GM21447 (cell line): ENCODE data around the gene GSTM4.
A peak's percentile ranks its signal among the peaks of the same experiment; 100 is the strongest.
"Not testable (repeated sequence)": the region's sequence is repeated elsewhere in the genome, so short reads cannot be mapped to it uniquely, and the experiment has no call there.

Experiments
- ATAC-seq: cut with Tn5 transposase; IDR thresholded peaks from one replicate; pipeline ENCODE4 v1.9.1; 2021; ENCODE audit not compliant: unreplicated experiment

Gene GSTM4

GRCh38 chr1:109660691-109661026, 4.8 kb downstream of the GSTM4 start:
- not testable (repeated sequence) for ATAC-seq

- no peak for ATAC-seq
Observed at GRCh38 chr1:109661391-109661790, 5.5 kb downstream of the GSTM4 start.

- no peak for ATAC-seq
Observed at GRCh38 chr1:109664671-109665070, 8.8 kb downstream of the GSTM4 start.

- ATAC-seq, result peak; percentile 91
Observed at GRCh38 chr1:109667452-109668122, 11.7 kb downstream of the GSTM4 start, which contains the start of gene GSTM2. GSTM2 (plus strand) TSS chr1:109668057; CDS start chr1:109668116, 59 bp downstream.

GRCh38 chr1:109668123-109668775, 12.3 kb downstream of the GSTM4 start:
- no peak for ATAC-seq

- ATAC-seq, result no peak
Observed at GRCh38 chr1:109669246-109669948, 13.5 kb downstream of the GSTM4 start.

- ATAC-seq, result not testable (repeated sequence)
Observed at GRCh38 chr1:109669949-109670302, 14.0 kb downstream of the GSTM4 start.

GRCh38 chr1:109671067-109671466, 15.2 kb downstream of the GSTM4 start:
- ATAC-seq, result no peak

GRCh38 chr1:109673861-109674260, 18.0 kb downstream of the GSTM4 start:
- ATAC-seq, result not testable (repeated sequence)

- ATAC-seq, result not testable (repeated sequence)
Observed at GRCh38 chr1:109676683-109677381, 20.9 kb downstream of the GSTM4 start.

GRCh38 chr1:109677459-109677858, 21.6 kb downstream of the GSTM4 start:
- ATAC-seq, result no peak

GRCh38 chr1:109678637-109679036, 22.7 kb downstream of the GSTM4 start:
- not testable (repeated sequence) for ATAC-seq

GRCh38 chr1:109684777-109685176, 28.9 kb downstream of the GSTM4 start:
- ATAC-seq, result not testable (repeated sequence)

GRCh38 chr1:109685399-109685798, 29.5 kb downstream of the GSTM4 start:
- not testable (repeated sequence) for ATAC-seq

- ATAC-seq, result not testable (repeated sequence)
Observed at GRCh38 chr1:109685890-109686289, 30.0 kb downstream of the GSTM4 start.

GRCh38 chr1:109687109-109687508, 31.2 kb downstream of the GSTM4 start:
- not testable (repeated sequence) for ATAC-seq

GRCh38 chr1:109687641-109688499, 32.0 kb downstream of the GSTM4 start, which contains the start of gene GSTM1:
GSTM1 (plus strand) TSS chr1:109687817; CDS start chr1:109687874, 57 bp downstream.
- peak; percentile 97 for ATAC-seq

- no peak for ATAC-seq
Observed at GRCh38 chr1:109689844-109690405, 34.0 kb downstream of the GSTM4 start.

- ATAC-seq, result no peak
Observed at GRCh38 chr1:109691759-109692158, 35.9 kb downstream of the GSTM4 start.

- ATAC-seq, result not testable (repeated sequence)
Observed at GRCh38 chr1:109694400-109694799, 38.5 kb downstream of the GSTM4 start.
